Fibroblast of skin of abdomen (primary cell): Measurements from ENCODE around the gene PVR.
"Not testable (repeated sequence)": the region's sequence is repeated elsewhere in the genome, so short reads cannot be mapped to it uniquely, and the experiment has no call there.

Source experiments
- DNase-seq: peaks from one replicate; pipeline ENCODE4 v3.0.0-alpha.2; 2013

PVR gene

GRCh38 chr19:44675521-44675920, 31.8 kb downstream of the PVR start:
- no peak for DNase-seq

- peak; percentile 74 for DNase-seq
Measured at GRCh38 chr19:44677019-44677811, 33.5 kb downstream of the PVR start.

GRCh38 chr19:44680536-44680935, 36.8 kb downstream of the PVR start:
- DNase-seq: no peak

- no peak for DNase-seq
Measured at GRCh38 chr19:44681992-44682790, 38.5 kb downstream of the PVR start.

- no peak for DNase-seq
Measured at GRCh38 chr19:44682807-44683206, 39.1 kb downstream of the PVR start.

- no peak for DNase-seq
Measured at GRCh38 chr19:44683434-44684210, 39.9 kb downstream of the PVR start.

GRCh38 chr19:44684396-44684795, 40.7 kb downstream of the PVR start:
- not testable (repeated sequence) for DNase-seq

GRCh38 chr19:44684892-44685863, 41.5 kb downstream of the PVR start:
- DNase-seq: peak; percentile 94

GRCh38 chr19:44685877-44686276, 42.2 kb downstream of the PVR start:
- peak; percentile 31 for DNase-seq

- no peak for DNase-seq
Measured at GRCh38 chr19:44686896-44687295, 43.2 kb downstream of the PVR start.

GRCh38 chr19:44687888-44688287, 44.2 kb downstream of the PVR start:
- no peak for DNase-seq

- peak; percentile 63 for DNase-seq
Measured at GRCh38 chr19:44689290-44690130, 45.8 kb downstream of the PVR start.

- no peak for DNase-seq
Measured at GRCh38 chr19:44690131-44690440, 46.4 kb downstream of the PVR start.

- no peak for DNase-seq
Measured at GRCh38 chr19:44692379-44692721, 48.6 kb downstream of the PVR start.

GRCh38 chr19:44694184-44694579, 50.5 kb downstream of the PVR start:
- no peak for DNase-seq

GRCh38 chr19:44696939-44697669, 53.4 kb downstream of the PVR start:
- no peak for DNase-seq

- no peak for DNase-seq
Measured at GRCh38 chr19:44697670-44698034, 53.9 kb downstream of the PVR start.

- no peak for DNase-seq
Measured at GRCh38 chr19:44698492-44699201, 54.9 kb downstream of the PVR start, which contains the start of gene CEACAM16. Gene CEACAM16, plus strand, starts transcription at chr19:44699151. Its CDS starts 2,306 bp downstream, at chr19:44701457.

- no peak for DNase-seq
Measured at GRCh38 chr19:44700547-44700946, 56.8 kb downstream of the PVR start.

- DNase-seq: no peak
Measured at GRCh38 chr19:44701228-44701627, 57.5 kb downstream of the PVR start.
